CD4-positive, alpha-beta T cell treated with Interleukin-1 beta for 1 hour (primary cell): ENCODE data around the gene A4GALT.
A peak's percentile ranks its signal among the peaks of the same experiment; 100 is the strongest.

Source experiments
- DNase-seq, 2 donors: peaks; one replicate each; pipeline ENCODE4 v3.0.0-alpha.2; 2020 to 2022

A4GALT gene

DNA sequence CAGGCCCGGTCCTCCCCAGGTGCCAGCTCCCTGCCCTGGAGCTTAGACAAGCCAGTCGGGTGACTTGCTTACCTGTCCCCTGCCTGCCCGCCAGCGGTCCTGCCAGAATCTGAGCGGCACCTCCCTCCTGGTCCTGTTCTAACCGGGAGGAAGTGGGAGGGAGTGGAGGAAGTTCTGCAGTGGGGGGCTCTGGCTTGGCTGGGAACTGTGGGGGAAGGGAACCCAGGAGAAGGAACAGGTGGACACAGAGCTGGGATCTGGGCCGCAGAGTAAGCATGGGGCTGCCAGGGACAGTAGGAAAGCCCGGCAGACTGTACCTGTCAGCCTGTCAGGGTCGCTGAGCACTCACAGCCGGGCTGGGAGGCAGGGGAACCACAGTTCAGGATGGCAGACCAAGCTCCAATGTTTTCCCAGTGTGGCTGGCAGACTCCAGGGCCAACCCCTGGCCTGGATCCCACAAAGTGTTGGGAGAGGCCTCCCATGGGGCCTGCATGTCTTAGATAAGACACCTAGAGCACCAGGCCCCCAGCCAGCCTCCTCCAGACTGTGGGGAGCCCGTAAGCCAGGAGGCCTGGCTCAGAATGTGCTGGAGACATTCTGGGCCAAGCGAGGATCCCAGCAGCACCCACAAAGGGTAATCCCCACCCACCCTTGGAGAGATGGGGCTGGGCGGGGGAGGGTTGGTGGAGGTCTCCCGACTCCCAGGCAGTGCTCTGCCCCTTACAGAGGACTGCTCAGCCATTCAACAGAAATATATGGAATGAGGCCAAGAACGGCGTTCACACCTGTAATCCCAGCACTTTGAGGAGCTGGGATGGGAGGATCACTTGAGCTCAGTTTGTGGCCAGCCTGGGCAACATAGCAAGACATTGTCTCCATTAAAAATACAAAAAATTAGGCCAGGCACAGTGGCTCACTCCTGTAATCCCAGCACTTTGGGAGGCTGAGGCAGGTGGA is 73.8 kb downstream of the A4GALT start:
- DNase-seq = no peak

DNA sequence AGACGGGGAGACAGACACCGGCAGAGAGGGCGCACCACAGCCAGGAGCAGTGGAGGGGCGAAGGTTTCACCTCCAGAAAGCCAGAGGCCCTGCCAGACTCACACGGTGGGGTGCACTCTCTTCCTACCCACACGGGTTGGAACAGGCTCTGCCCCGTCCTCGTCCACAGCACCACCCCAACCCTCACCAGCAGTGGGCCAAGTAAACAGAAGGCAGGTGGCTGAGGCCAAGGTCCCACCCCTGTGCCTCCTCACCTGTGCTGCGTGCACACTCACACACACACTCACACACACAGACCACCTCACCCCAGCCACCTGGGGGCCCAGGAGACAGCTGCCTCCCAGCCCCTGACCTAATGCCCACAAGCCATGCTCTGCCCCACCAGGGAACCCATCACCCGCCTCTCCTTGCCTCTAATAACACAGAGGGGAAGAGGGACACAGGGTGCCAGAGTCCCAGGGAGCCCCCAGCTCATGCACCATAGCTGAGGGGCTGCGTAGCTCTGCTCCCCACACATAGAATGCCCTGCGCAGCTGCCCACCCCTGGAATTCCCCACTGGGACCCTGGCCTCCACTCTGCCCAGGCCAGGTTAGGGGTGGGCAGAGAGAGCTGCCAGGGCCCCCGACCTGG is 74.6 kb downstream of the A4GALT start:
- peak in 1 of 2 donors; percentile 20 for DNase-seq

DNA sequence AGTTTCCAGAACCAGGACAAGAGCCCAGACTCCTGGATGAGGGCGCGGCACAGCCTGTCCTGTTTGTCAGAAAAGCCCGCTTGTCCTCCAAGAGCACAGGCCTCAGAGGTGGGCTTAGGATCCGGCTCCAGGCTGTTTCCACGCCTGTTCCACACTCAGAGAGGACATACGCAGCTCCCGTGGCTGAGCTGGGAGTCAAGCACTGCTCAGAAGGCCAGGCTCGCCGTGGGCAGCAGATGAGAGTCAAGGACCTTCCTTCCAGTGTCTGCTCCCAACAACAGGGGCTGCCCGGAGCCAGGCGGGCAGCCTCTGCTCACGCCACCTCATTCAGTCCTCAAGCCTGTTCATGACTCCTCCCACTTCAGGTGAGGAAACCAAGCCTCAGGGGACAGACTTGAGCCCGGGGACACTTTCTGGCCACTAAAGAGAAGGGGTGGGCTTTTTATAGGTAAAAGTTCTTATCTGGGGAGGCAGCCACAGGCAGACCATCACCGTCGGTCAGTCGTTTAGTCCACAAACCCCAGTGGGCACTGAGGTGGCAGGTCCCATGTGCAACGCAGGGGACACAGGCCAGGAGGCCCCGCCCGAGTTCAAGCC is 75.2 kb downstream of the A4GALT start:
- no peak for DNase-seq

GRCh38 chr22:42644422-42645340 is 76.0 kb downstream of the A4GALT start:
- no peak for DNase-seq

DNA sequence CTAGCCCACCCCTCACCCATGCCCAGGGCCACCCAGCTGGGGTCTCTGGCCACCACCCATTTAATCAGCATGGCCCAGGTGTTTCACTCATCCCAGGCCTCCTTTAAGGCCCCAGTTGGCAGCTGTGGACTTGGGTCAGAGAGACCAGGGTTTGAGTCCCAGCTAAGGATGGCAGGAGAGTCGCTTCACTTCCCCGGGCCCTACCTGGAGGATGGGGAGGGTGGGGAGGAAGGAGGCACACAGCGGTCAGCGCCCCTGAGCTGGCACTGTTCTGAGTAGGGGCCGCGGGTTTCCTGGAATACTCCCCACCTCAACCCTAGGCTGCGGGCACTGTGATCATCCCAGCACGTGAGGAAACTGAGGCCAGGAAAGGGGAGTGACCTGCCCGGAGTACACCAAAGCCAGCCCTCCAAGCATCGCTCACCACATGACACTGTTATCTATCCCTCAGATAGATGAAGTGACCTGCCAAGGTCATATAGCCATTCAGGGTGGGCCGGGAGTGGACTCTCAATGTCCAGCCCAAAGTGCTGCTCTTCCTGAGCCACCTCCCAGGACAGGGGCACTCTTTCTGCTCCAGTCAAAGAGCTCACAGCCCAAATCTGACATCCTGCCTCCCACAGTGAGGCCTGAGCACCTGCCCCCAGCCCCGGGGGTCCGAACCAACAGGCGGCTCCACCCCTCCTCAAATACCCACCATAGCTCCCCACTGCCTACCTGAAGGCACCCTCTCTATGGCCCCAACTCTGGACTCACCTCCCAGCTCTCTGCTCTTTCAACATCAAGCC is 76.8 kb downstream of the A4GALT start:
- no peak for DNase-seq

DNA sequence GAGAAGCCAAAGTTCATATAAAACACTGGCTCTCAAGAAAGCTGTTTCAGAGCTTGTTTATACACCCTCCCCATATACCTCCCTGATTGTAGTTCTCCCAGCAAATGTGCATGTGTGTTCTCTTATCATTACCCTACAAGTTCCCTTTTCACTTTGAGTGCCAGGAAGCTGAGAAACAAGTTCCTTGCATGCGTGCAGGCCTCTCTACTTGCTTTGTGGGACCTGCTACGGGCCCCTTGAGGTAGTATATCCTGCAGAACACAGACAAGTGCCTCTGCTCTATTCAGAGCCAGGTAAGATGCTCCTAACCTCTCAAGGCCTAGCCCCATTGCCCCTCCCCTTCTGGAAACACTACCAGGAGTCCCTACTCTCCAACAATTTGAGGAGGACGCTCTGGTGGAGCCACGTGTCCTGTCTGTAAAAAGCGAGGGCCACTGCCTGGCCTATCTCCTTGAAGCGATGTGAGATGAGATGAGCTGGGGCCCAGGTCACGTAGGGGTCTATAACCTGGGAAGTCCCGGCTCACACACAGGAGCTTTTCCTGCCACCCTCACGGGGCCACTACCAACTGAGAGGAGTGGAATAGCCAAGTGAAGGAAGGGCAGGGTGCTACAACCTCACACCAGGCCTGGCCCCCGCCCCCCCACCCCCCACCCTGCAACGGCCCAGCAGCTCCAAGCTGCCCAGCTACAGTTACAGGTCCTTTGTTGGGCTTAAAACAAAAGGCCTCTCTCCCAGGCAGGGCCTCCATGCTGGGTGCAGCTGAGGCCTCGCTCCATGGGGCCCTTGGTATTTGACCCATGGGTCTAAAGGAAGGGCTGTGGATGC is 77.7 kb downstream of the A4GALT start:
- DNase-seq = no peak
